HL-60 (cell line): ENCODE results near the gene TIFAB.

Experiments
- CTCF ChIP-seq: IDR thresholded peaks from one replicate; pipeline ENCODE4 v1.5.1; 2011; ENCODE audit warnings: low read length, control low read depth, inconsistent platforms; ENCODE audit not compliant: insufficient read depth
- GABPA ChIP-seq: IDR thresholded peaks from 2 replicates; pipeline ENCODE4 v1.6.1; 2012; ENCODE audit warnings: low read depth
- POLR2AphosphoS5 ChIP-seq: IDR thresholded peaks from 2 replicates; pipeline ENCODE4 v1.6.1; 2012; ENCODE audit warnings: low read depth
- TF ChIP-seq, protein P1 (sequence below): IDR thresholded peaks from 2 replicates; pipeline ENCODE4 v1.6.1; 2012; ENCODE audit warnings: low read depth; ENCODE audit not compliant: insufficient replicate concordance

DNA sequence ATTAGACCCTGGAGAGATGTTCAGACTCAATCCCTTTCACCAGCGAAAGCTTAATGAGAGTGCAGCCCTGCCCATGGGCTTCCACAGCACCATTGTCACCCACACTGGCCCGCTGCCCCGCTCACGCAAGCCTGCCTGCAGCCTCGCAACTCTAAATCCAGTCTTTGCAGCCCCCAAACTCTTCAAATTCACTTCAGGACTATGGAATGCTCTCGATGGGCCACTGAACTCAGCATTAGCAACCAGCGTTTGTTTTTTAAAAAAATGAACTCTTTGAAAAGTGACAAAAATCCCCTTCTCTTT lies 22.1 kb downstream of the TIFAB start:
- TF ChIP-seq CTCF (no peak), POLR2AphosphoS5 (no peak), GABPA (no peak)
- TF ChIP-seq, protein P1, sequence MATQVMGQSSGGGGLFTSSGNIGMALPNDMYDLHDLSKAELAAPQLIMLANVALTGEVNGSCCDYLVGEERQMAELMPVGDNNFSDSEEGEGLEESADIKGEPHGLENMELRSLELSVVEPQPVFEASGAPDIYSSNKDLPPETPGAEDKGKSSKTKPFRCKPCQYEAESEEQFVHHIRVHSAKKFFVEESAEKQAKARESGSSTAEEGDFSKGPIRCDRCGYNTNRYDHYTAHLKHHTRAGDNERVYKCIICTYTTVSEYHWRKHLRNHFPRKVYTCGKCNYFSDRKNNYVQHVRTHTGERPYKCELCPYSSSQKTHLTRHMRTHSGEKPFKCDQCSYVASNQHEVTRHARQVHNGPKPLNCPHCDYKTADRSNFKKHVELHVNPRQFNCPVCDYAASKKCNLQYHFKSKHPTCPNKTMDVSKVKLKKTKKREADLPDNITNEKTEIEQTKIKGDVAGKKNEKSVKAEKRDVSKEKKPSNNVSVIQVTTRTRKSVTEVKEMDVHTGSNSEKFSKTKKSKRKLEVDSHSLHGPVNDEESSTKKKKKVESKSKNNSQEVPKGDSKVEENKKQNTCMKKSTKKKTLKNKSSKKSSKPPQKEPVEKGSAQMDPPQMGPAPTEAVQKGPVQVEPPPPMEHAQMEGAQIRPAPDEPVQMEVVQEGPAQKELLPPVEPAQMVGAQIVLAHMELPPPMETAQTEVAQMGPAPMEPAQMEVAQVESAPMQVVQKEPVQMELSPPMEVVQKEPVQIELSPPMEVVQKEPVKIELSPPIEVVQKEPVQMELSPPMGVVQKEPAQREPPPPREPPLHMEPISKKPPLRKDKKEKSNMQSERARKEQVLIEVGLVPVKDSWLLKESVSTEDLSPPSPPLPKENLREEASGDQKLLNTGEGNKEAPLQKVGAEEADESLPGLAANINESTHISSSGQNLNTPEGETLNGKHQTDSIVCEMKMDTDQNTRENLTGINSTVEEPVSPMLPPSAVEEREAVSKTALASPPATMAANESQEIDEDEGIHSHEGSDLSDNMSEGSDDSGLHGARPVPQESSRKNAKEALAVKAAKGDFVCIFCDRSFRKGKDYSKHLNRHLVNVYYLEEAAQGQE = no peak
